H54 (cell line): ENCODE measurements around the gene SSH2.
A peak's percentile ranks its signal among the peaks of the same experiment; 100 is the strongest.
"Not testable (repeated sequence)": the region's sequence is repeated elsewhere in the genome, so short reads cannot be mapped to it uniquely, and the experiment has no call there.

Experiments used
- DNase-seq: peaks from one replicate; pipeline ENCODE4 v3.0.0; 2011; ENCODE audit warnings: low spot score, mixed read lengths; ENCODE audit not compliant: insufficient read length
- FAIRE-seq: peaks from 3 replicates; lab custom pipeline; 2011; peaks lifted over from hg19 to GRCh38; lab: Jason Lieb, UNC
- POLR2A ChIP-seq: IDR thresholded peaks from 2 replicates; pipeline ENCODE4 v1.6.1; 2011; ENCODE audit warnings: low read depth, mild to moderate bottlenecking, low read length

SSH2 gene

GRCh38 chr17:29948448-29949215 is 18.6 kb upstream of the SSH2 start:
- TF ChIP-seq POLR2A: no peak
- FAIRE-seq (no peak), DNase-seq (no peak)

GRCh38 chr17:29945281-29945680 is 15.3 kb upstream of the SSH2 start:
- no peak for TF ChIP-seq POLR2A
- FAIRE-seq (no peak), DNase-seq (no peak)

GRCh38 chr17:29941334-29941733 is 11.3 kb upstream of the SSH2 start, which contains the start of gene EFCAB5:
TSS of gene EFCAB5 (plus strand) at chr17:29941634. CDS start at chr17:29941797, 163 bp downstream.
- FAIRE-seq (no peak), DNase-seq (no peak)
- no peak for TF ChIP-seq POLR2A

GRCh38 chr17:29936724-29937123 is 6.7 kb upstream of the SSH2 start:
- DNase-seq: no peak
- FAIRE-seq: no peak
- no peak for TF ChIP-seq POLR2A

GRCh38 chr17:29935909-29936308 is 5.9 kb upstream of the SSH2 start:
- not testable (repeated sequence) for DNase-seq, FAIRE-seq

GRCh38 chr17:29933379-29933778 is 3.4 kb upstream of the SSH2 start:
- DNase-seq (no peak), FAIRE-seq (no peak)
- TF ChIP-seq POLR2A: no peak

GRCh38 chr17:29931231-29931932 is 1.4 kb upstream of the SSH2 start:
- FAIRE-seq (peak; percentile 57), DNase-seq (no peak)
- TF ChIP-seq POLR2A: no peak

- no peak for DNase-seq
- no peak for FAIRE-seq
- no peak for TF ChIP-seq POLR2A
Observed at GRCh38 chr17:29930409-29931010, 482 bp upstream of the SSH2 start.

- no peak for FAIRE-seq
- DNase-seq: no peak
- TF ChIP-seq POLR2A: no peak
Observed at GRCh38 chr17:29929006-29929532, 959 bp downstream of the SSH2 start.

GRCh38 chr17:29927546-29927945 is 2.5 kb downstream of the SSH2 start:
- no peak for FAIRE-seq

GRCh38 chr17:29924786-29925185 is 5.2 kb downstream of the SSH2 start:
- TF ChIP-seq POLR2A: no peak
- no peak for FAIRE-seq
- no peak for DNase-seq

More at GRCh38 chr17:29927546-29927945, 2.5 kb downstream of the SSH2 start:
- DNase-seq: no peak
- no peak for TF ChIP-seq POLR2A

- TF ChIP-seq POLR2A: no peak
- peak; percentile 33 for FAIRE-seq
- DNase-seq: no peak
Observed at GRCh38 chr17:29918922-29919856, 10.8 kb downstream of the SSH2 start.

- FAIRE-seq (no peak), DNase-seq (no peak)
- no peak for TF ChIP-seq POLR2A
Observed at GRCh38 chr17:29918016-29918415, 12.0 kb downstream of the SSH2 start.
